GM13977 (cell line): ENCODE data around the gene ERN1.

ENCODE experiments used
- DNase-seq: peaks from one replicate; pipeline ENCODE4 v3.0.0; 2012; ENCODE audit warnings: low spot score
- in situ Hi-C: fragments of 300-500 bp; cut with MboI; formaldehyde crosslinking; loops from one replicate; pipeline ENCODE4 v1.12.0; 2022; ENCODE audit warnings: low sequenced_read_pairs, low pct_unique_long_range_greater_than_20kb, mixed read lengths, inconsistent platforms; ENCODE audit not compliant: unreplicated experiment
- TF ChIP-seq, protein P1 (sequence below): IDR thresholded peaks from 2 replicates; pipeline ENCODE4 v1.5.1; 2012; ENCODE audit warnings: mild to moderate bottlenecking, control low read depth; ENCODE audit not compliant: insufficient read depth; ENCODE audit errors: extremely low read depth, missing control alignments

Gene ERN1

DNA sequence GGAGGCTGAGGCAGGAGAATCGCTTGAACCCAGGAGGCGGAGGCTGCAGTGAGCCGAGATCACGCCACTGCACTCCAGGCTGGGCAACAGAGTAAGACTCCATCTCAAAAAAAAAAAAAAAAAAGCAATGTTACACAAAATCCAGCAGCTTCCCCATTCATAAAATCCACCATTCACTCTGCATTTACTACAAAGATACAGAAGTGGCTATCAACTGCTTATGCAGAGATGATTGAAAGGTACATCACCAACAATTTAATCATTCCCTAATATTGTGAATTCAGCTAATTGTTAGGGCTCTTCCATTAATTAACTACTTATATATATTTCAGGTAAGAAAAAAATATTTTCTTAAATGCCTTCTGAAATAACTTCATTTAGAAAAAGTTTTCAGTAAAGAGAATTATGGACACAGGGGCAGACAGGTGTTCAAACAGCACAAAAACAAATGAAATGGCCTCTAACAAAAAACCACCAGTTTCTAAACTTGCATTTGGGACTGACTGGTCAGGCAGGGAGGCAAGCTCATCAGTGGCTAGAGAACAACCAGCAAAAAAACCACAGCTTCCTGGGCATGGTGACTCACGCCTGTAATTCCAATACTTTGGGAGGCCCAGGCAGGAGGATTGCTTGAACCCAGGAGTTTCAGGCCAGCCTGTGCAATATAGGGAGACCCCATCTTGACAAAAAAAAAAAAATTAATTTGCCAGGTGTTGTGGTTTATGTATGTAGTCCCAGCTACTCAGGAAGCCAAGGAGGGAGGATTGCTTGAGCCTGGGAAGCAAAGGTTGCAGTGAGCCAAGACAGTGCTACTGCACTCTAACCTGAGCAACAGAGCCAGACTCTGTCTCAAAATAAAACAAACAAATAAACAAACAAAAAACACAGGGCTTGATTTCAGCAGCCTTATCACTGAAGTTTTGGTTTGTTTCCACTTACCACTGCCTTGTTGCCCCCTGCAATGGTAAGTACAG lies 26.3 kb downstream of the ERN1 start:
- DNase-seq, result no peak

DNA sequence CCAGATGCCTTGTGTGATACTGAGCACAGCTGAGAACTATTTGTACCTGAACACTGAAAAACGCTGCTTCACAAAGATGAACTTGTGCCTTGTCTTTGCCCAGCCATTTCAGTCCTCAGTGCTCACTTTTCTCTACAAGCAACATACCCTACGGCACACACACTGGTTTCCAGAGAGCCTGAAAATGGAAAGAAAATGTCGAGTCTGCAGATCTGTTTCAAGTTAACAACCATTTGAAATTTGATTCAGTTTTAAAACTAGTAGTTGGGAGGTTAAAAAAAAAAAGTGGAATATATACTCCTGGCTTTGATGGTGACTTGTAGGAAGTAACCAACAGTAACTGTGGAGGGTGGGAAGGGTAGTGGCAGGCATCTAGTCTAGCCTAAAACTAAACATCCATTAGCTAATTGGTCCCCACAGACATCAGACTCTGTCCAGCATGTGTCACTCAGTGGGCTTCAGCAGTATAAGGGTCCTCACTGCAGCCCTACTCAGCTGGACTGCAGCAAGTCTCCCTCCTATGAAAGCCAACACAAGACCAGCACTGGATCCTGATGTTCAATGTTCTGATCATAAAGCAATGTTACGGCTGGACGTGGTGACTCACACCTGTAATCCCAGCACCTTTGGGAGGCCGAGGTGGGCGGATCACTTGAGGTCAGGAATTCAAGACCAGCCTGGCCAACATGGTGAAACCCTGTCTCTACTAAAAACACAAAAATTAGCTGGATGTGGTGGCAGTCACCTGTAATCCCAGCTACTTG lies 27.1 kb downstream of the ERN1 start:
- TF ChIP-seq, protein P1, sequence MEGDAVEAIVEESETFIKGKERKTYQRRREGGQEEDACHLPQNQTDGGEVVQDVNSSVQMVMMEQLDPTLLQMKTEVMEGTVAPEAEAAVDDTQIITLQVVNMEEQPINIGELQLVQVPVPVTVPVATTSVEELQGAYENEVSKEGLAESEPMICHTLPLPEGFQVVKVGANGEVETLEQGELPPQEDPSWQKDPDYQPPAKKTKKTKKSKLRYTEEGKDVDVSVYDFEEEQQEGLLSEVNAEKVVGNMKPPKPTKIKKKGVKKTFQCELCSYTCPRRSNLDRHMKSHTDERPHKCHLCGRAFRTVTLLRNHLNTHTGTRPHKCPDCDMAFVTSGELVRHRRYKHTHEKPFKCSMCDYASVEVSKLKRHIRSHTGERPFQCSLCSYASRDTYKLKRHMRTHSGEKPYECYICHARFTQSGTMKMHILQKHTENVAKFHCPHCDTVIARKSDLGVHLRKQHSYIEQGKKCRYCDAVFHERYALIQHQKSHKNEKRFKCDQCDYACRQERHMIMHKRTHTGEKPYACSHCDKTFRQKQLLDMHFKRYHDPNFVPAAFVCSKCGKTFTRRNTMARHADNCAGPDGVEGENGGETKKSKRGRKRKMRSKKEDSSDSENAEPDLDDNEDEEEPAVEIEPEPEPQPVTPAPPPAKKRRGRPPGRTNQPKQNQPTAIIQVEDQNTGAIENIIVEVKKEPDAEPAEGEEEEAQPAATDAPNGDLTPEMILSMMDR, result no peak
- DNase-seq, result no peak
- in situ Hi-C loops, result no loop called here

More for the DNA sequence above, 26.3 kb downstream of the ERN1 start:
- TF ChIP-seq, protein P1, result no peak
- in situ Hi-C loops, result no loop called here

DNA sequence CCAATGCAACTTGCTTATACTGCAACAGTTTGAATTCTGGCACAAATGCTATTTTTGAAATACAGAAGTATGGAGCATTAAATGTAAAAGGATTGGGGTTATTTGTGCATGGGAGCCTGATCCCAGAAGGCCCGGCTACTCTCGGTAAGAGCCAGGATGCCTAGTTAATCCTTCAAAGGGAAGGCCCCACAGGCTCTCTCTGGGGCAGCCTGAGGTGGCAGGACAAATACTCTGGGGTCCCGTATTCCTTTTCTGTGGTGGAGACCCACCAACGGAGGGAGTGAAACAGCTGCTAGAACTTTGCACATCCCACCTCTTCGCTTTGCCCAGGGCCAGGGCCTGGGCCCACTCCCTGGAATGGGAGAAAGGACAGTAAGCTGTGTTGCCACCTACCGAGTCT lies 30.4 kb downstream of the ERN1 start:
- TF ChIP-seq, protein P1, result no peak
- DNase-seq, result no peak
- in situ Hi-C loops, result no loop called here

DNA sequence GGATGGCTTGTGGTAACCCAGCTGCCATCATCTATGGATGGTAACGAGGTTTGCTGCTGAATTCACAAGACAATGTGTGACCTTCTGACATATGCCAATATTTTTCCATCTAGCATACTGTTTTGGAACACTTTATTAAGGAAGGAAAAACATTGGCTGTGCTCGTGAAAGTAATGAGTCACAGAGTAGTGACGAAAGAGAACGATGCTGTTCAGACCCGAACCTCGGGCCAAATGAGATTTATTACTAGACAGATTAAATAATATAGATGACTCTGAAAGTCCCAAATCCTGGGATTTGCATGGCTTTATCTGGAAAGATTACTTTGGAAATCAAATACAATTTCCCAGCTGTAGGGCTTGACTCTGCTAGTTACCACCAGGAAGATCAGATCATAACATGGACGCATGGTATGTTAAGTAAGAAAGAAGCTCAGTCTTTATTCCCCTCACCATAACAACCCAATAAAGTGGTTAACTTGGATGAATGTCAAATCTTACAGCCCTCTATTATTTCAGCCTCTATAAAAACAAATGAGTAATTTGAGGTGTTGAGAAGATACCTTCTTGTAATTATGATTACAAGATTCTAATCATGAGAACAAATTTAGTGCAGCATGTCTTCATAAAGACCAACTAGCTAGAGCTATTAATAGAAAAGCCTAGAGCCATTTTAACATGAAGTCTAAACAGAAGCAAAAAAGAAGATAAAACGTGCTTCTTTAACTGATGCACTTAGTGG lies 32.6 kb downstream of the ERN1 start:
- in situ Hi-C loops, result no loop called here
- TF ChIP-seq, protein P1, result no peak
- no peak for DNase-seq

DNA sequence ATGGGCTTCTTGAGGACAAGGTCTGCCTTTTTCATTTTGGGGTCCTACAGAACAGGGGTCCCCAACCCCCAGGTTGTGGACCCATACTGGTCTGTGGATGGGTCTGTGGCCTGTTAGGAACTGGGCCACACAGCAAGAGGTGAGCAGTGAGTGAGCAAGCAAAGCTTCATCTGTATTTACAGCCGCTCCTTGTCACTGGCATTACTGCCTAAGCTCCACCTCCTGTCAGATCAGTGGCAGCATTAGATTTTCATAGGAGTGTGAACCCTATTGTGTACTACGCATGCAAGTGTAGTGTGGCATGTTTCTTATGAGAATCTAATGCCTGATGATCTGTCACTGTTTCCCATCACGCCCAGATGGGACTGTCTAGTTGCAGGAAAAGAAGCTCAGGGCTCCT lies 33.9 kb downstream of the ERN1 start:
- TF ChIP-seq, protein P1, result no peak
- no peak for DNase-seq
- in situ Hi-C loops, result no loop called here
